Limb (tissue), 2 donors: ENCODE data around the gene ACOX1.

Experiments
- DNase-seq, 2 donors: peaks; one replicate each; pipeline ENCODE4 v3.0.0-alpha.2; 2016; ENCODE audit errors: extremely low spot score in 2 of 2

ACOX1 gene

DNA sequence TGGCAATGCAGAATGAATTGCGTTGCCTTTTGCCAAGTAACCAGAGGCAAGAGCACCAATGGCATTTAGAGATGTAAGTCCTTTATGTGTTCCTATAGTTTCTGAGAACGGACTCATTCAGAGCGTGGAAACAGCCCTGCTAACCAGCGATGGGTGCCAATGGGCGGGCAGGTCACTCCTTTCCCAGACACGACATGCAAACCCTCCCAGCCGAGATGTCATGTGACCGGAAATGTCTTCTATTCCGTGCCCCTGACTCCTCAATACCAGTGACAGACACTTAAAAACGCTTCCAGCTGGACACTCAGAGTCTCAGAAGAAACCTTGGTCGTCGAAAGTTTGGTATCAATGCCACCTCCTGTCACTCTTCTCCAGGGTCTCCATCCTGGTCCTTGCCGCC lies 41.3 kb downstream of the ACOX1 start:
- DNase-seq: no peak

DNA sequence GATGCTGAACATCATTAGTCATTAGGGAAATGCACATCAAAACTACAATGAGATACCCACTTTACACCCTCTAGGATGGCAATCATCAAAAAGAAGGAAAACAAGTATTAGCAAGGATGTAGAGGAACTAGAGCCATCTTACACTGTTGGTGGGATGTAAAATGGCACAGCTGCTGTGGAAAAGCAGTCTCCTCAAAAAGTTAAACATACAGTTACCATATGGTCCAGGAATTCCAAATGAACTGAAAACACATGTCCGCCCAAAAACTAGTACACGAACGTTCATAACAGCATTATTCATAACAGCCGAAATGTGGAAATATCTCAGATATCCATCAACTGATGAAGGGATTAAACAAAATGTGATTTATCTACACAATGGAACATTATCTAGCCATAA lies 45.2 kb downstream of the ACOX1 start:
- no peak for DNase-seq

DNA sequence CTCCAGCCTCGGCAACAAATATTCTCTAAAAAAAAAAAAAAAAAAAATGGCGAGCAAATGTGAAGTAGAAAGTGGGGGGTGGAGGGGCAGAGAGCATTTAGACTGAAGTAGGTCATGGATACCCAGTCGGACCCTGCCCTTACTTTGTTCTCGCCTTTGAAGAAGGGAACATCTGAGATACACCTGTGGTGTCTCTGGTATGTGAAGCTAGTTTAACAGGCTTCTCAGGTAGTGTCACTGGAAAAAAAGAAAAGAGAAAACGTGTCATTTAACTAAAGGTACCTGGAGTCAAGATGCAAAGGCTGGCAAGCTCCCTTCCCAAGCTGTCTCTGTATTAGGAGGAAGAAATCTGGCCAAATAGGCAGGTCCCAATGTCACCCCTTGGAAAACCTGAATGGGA lies 46.1 kb downstream of the ACOX1 start:
- DNase-seq: no peak

DNA sequence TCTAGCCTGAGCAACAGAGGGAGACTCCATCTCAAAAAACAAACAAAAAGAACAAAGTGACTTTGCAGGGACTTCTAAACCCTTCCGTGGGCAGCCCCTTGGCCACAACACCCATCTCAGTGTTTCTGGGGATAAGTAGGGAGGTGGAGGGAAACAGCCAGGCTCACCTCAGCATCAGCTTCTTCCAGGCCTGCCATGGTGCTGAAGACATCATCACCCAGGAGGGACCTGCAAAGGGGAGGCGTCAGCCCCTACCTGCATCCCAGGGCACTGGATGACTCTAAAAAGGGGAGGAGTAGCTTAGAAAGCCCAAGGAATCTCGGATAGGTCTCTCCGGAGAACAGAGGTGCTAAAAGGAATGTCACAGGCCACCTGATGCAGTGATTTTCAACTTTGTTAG lies 47.9 kb downstream of the ACOX1 start:
- DNase-seq: no peak

DNA sequence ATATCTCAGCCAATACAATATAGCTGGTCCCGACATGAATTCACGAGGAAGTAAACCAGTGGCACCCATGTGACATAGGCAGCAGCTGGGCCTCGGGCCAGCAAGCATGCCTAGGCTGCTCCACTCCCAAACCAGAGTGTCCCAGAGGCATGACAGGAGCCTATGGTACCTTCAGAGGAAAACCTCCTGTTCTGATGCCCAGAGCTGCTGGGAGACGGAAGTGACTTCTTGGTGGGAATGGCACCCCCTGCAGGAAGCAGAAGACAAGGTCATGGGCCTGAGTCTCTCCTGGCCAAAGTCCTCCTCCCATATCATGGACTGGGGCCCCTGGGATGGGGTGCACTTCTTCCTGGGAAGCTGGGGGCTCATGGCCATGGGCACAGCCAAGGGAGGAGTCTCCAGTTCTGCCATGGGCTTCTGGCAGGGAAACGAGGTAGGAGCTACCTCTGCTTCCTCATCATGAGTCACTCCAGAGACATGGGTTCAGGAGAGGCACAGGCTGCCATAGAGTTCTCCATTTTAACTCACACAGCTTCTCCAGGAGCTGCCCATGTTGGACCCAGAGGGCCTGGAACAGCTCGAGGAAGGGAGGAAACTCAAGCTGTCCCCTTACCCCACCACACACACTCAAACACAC lies 51.6 kb downstream of the ACOX1 start:
- no peak for DNase-seq

DNA sequence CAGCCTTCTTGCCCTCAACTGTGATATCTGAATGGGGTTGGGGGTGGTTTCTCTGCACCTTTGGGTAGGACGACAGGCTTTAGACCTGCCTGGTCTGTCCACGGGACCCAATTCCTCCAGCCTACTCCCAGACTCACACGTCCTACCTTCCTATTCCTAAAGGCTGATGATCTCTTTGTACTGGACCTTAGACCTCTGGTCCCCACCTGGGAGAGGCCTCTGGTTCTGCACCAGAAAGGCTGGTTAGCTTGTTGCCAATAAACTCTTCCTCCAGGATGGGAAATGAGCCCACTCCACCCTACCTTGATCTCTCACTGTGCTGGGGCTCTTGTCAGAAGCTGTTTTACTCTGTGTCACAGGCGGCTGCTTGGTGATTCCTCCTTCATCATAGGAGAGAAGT lies 52.5 kb downstream of the ACOX1 start:
- DNase-seq: no peak

DNA sequence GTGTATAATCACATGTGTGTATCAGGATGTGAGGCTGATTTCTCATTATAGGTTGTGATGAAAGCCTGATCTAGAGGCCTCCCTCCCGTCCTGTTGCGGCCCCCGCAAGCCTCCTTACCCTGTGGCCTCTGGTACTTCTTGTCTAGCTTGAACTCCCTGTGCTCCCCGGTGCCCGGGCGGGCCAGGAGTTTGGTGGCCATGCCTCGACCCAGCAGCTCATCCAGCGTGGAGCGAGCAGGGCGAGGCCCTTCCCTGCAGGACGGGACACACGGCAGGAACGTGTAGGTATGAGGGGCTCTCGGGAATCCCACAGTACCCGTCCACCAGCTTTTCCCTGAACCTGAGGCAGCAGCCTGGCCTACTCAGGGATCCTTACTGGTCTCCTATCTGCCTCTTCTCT lies 53.1 kb downstream of the ACOX1 start:
- no peak for DNase-seq

DNA sequence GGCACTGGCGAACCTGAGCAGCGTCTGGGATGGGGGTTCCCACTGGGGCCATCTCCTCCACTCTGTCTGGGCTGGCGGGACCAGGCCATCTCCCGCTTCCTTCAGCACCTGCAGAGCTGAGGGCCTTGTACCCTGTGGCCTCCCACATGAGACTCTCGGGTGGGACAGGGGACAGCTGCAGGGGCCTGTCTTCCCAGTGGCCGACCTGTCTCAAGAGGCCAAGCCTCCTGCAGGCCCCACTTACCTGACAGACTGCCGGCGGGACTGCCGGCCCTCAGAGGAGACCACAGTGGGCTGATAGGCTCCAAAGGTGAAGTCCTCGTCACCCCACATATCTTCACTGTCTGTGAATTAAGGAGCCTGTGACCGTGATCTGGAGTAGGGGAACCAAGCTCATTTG lies 53.9 kb downstream of the ACOX1 start:
- no peak for DNase-seq

DNA sequence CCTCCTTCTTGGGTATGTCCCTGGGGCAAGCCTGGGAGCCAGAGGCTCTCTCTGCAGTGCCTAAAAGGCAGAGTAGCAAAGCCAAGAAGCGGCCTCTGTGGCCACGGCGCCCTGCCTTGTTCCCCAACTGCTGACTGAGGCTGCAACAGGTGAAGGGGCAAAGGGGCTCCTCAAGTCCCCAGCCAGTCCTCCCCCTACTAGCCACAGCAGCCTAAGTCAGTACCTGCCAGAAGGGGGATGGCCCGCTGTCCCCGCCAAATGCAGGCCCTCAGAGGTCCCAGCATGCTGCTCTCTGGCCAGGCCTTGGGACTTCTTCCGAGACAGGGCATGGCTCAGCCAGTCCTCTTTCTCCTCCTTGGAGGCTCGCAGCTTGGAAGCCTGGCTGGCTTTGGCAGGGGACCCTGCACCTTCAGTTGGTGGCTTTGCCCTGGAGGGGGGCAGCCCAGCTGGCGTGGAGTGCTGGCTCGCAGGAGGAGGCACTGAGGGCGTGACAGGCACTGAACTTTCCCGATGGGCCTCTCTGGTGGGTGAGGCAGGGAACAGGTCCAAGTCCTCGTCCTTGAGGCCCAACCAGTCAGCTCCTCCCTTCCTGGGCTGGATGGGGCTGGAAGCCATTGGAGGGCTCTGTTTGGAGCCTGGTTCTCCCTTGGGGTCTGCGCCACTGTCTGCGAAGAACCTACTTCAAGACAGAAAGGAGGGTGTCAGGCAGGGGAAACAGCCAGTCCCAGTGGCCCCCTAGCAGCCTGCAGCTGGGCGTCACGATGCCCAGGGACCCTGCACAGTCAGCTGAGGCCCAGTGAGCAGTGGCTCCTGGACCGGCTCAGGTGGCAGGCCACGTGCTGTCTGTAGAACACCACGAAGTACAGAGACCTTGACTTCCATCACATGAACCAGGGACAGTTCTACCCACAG lies 55.7 kb downstream of the ACOX1 start:
- DNase-seq: no peak

DNA sequence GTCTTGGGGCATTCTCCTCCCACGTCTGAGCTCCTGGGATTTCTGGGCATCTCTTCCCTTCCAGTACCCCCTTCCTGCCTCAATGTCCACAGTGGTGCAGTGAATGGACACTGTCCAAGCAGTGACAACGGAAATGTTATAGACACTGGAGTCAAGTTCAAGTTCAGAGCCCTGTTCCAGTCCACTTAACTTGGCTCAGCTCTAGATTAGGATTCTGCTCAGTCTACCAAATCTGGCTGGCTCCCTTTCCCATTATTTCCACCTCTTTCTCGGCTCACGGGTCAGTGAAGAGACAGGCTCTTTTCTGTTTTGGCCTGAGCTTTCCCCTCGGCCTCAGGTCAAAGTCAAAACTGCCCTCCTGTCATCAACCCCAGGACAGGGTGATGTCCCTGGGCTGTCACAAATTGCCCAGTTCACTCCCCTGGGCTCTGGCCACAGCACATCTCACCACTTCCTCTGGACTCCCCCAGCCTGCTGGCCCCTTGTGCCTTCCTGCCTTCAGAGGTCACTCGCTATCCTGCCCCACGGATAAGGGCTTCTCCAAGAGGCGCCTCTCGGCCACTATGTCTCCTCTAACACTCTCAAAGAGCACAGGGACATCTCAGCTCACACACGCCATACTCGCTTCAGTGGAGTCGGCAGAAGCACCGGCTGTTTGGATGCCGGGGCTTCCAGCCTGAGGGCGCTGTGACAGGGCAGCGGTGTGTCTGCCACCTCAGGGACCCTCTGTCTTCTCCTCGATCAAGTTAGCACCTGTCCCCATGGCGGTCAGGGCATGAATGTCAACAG lies 56.6 kb downstream of the ACOX1 start:
- no peak for DNase-seq

DNA sequence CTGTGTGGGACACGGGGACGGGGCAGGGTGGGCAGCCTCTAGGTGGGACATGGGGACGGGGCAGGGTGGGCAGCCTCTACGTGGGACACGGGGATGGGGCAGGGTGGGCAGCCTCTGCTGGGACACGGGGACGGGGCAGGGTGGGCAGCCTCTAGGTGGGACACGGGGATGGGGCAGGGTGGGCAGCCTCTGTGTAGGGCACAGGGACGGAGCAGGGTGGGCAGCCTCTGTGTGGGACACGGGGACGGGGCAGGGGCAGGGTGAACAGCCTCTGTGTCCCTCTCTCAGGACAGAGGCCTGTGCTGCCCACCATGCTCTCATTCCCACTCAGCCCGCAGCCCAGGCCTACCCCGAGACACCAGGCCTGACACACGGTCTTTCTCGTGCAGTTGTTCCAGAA lies 57.4 kb downstream of the ACOX1 start:
- no peak for DNase-seq

DNA sequence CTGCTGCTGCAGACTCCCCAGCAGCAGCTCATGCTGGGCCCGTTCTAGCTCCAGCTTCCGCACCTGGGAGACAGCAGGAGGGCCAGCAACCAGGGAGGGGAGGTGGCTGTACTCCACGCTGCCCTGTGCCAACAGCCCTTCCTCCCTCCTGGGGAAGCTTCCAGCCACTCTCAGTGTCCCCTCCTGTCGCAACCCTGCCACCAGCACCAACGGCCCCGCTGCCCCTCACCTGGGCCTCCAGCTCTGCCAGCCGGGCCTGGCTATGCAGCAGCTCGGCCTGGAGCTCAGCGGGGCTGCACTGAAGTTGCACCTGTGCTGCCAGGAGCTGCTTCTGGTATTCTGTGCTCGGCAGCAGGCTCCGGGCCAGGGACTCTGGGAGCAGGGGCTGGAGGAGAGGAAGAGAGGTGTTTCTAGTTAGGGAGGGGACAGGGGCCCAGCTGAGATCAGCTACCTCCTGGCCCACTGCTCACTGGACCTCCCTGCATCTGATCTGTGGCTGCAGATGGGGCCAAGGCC lies 58.9 kb downstream of the ACOX1 start:
- DNase-seq: no peak

DNA sequence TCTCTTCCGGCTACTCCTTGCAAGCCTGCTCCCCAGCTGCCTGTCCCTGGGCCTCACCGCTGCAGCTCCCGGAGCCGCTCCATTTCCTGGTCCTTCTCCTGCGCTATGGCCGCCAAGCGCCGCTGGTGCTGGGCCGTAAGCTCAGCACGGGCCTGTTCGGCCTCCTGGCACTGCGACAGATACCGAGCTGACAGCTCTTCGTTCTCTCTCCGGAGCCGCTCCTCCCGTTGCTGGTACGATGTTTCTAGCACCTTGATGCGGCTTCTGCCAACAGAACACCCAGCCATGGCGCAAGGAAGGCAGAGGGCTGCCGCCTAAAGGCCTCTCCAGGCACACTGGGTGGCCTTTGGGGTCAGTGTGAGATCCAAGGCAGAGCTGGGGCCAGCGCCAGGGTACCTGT lies 59.4 kb downstream of the ACOX1 start:
- no peak for DNase-seq

DNA sequence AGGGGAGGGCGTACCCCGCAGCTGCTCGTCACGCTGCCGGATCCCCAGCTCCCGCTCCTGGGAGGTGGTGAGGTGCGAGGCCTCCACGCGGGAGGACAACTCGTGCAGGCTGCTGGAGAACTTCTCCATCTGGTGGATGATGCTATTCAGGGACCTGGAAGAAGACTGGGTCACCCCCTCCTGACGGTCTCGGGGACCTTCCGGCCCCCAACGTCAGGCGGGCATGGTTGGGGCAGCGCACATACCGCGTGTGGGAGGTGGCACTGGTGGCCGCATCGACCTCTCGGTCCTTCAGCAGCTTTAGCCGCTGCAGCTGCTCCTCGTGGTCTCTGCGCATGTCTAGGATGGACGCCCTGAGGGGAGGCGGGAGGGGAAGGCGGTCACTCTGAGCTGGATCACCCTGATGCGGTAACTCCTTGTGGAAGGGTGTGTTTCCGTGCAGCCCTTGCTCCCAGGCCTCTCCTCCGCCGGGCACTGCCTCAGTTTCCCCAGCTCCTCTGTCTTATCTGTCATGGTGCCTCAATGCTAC lies 61.0 kb downstream of the ACOX1 start:
- DNase-seq: no peak

DNA sequence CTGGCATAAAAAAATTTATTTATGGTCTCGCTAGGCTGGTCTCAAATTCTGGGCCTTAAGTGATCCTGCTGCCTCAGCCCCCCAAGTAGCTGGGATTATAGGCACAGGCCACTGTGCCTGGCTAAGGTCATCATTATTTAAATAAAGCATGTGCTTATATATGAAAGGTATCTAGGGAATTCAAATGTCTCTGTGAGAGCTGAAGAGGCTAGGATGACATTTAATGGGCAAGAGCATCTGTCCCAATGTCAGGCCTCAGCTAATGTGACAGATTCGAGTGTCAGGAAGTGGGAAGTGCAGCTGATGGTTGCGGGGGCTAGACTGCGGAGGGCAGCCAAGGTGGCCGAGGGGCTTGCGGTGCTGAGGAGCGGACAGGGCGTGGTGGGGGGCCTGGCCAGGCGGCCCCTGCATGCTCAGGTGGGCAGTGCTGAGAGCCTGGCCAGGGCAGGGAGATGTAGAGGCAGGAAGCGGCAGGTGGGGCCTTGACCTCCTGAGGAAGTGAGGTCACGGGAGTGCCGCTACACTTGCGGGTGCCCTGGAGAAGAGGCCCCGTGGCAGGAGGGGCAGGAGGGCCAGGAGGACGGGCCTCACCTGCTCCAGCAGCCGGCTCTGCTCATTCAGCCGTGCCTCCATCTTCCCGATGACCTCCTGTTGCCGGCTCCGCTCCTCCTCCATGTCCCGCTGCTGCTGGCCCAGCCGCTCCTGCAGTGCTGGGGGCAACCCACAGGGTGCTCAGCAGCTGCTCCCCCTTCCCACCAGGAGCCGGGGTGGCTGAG lies 61.6 kb downstream of the ACOX1 start:
- no peak for DNase-seq

DNA sequence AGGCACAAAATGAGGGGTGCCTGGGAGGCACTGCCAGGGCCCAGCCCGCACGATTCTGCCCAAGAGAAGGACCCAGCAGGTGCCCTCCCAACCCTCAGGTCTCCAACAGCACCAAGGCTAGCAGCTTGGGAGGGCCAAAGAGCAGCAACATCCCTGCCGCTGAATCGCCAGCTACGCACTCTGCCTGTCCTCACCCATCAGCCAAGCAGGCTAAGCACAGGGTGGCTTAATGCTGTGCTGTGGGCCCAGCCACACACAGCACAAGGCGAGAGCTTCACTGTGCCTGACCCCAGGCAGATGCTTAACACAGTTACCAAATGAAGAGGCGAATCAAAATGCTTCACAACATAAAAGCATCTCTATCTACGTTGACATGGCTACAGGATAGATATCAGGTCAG lies 63.7 kb downstream of the ACOX1 start:
- DNase-seq: no peak

DNA sequence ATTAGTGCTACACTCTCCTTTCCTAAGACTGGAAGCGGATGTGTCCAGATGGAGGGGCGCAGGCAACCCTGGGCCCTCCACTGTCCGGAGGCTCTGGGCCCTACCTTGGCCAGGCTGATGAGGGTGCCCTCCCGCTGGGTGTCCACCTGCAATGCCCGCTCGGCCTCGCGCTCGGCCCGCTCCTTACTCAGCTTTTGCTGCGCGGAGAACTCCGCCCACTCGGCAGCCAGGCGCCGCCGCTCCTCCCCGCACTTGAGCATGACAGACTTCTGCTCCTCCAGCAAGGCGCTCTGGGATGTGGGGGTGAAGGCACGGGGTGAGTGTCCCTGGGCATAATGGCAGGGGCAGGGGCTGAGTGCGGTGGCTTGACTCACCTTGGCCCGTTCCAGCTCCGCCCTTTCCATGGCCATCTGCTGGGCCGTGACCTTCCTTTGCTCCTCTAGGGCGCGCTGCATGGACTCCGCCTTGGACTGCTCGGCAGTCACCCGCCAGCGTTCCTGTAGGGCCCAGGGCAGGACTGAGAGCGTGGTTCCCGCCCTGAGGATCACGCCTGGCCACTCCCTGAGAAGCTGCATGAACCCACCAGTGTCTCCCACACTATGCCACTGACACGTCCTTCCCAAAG lies 64.2 kb downstream of the ACOX1 start:
- no peak for DNase-seq

DNA sequence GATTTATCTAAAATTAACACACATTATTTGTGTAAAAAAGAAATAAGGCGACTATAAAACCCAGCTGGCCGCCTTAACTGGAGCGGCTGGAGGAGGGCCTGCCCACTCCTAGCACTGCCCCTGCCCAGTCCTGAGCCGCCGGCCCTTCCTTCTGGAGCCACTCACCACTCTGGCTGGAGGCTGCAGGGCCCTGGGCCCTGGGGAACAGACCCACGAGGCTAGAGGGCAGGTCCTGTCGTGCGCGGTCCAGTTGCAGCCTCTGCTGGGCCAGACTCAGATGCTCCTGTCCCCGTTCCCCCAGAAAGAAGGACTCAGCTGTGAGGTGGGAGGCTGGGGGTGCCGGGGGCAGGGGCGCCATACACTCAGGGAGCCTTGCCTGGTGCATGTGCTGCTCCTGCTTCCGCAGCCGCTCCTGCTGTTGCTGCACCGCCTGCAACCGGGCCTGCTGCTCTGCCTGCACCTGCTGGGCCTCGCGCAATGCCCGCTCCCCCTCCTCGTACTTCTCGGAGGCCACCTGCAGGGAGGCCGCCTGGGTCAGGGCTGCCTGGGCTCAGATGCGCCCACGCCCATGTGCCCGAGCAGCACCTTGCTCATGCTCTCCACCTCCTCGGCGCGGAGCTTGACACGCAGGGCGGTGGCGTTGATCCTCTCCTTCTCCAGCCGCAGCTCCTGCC lies 65.3 kb downstream of the ACOX1 start:
- no peak for DNase-seq

DNA sequence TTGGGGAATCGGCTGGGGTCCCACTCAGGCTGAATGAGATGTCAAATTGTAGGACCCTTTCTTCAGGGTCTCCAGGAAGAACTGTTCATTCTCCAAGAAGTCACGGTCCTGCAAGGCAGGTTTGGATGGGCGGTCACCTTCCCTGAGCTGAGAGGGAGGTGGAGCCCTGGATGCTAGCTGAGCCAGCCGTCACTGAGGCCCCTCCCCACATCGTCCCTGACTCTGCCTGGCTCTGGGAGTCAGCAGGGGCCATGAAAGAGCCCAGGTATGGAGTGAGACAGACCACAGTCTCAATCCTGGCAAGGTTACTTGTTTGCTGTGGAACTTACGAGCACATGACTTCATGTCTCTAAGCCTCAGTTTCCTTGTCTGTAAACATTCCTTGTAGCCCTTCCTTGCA lies 68.3 kb downstream of the ACOX1 start:
- no peak for DNase-seq

DNA sequence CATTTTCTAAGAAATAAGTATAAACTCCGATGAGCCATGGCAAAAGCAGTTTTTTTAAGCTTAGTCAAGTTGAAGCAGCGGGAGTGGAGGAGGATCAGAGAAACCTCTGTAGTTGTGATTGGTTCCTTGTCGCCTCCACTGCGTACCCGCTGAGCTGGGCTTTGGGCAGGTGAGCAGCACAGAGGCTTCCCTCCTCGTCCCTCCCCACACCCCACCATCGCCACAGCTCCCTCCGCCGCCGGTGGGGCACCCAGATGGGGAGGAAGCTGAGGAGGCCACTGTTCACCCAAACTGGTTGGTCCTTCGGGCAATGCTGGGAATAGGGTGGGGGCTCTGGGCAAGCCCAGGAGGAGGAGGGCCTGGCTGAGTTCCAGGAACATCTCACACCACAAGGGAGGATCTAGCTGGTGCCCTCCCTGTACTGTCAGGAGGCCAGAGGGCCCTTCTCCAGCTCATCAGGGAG lies 69.1 kb downstream of the ACOX1 start:
- DNase-seq: no peak
